Gastroesophageal sphincter (tissue), 3 donors: Measurements from ENCODE around the gene KLHDC8A.

Source experiments
- CTCF ChIP-seq, 4 experiments: fragments of 200-600 bp in 2 of 4; fragments of 450-650 bp in 2 of 4; sonication (generic) in 1 of 4; IDR thresholded peaks; one replicate each; pipeline ENCODE4 v1.5.1; 2017 to 2019; ENCODE audit warnings: antibody characterized with exemption in 4 of 4, mild to moderate bottlenecking in 2 of 4, moderate library complexity in 2 of 4
- POLR2AphosphoS5 ChIP-seq: sonication (generic); formaldehyde crosslinking; IDR thresholded peaks from one replicate; pipeline ENCODE4 v1.6.1; 2017; ENCODE audit warnings: antibody characterized with exemption

DNA sequence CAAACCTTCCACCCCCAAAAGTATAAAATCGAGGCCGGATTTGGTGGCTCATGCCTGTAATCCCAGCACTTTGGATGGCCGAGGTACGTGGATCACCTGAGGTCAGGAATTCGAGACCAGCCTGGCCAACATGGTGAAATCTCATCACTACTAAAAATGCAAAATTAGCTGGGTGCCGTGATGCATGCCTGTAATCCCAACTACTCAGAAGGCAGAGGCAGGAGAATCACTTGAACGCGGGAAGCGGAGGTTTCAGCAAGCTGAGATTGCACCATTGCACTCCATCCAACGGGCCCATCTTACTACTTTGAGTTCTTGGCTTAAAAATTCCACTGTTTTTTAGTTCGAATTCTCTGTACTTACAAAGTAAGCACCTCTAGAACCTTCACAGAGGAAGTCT, 11.0 kb downstream of the KLHDC8A start:
- no peak for TF ChIP-seq CTCF (IDR thresholded peaks at IDR 0.05)
- no peak for TF ChIP-seq POLR2AphosphoS5
